ENCODE results near the gene FANCM.
A peak's percentile ranks its signal among the peaks of the same experiment; 100 is the strongest.

- TF ChIP-seq POLR2AphosphoS5 (IDR thresholded peaks at IDR 0.05; ENCODE audit: low read depth, low read length) = peak; percentile 64
- no peak for TF ChIP-seq CTCF (IDR thresholded peaks at IDR 0.05)
- TF ChIP-seq TCF7L2 (IDR thresholded peaks at IDR 0.05; ENCODE audit: low read depth, low read length) = no peak
- TF ChIP-seq SIN3A (IDR thresholded peaks at IDR 0.05; ENCODE audit: borderline replicate concordance, insufficient read depth, low read depth, low read length) = peak; percentile 79; the same call in 1 of the 2 replicates
- TF ChIP-seq, protein P1, sequence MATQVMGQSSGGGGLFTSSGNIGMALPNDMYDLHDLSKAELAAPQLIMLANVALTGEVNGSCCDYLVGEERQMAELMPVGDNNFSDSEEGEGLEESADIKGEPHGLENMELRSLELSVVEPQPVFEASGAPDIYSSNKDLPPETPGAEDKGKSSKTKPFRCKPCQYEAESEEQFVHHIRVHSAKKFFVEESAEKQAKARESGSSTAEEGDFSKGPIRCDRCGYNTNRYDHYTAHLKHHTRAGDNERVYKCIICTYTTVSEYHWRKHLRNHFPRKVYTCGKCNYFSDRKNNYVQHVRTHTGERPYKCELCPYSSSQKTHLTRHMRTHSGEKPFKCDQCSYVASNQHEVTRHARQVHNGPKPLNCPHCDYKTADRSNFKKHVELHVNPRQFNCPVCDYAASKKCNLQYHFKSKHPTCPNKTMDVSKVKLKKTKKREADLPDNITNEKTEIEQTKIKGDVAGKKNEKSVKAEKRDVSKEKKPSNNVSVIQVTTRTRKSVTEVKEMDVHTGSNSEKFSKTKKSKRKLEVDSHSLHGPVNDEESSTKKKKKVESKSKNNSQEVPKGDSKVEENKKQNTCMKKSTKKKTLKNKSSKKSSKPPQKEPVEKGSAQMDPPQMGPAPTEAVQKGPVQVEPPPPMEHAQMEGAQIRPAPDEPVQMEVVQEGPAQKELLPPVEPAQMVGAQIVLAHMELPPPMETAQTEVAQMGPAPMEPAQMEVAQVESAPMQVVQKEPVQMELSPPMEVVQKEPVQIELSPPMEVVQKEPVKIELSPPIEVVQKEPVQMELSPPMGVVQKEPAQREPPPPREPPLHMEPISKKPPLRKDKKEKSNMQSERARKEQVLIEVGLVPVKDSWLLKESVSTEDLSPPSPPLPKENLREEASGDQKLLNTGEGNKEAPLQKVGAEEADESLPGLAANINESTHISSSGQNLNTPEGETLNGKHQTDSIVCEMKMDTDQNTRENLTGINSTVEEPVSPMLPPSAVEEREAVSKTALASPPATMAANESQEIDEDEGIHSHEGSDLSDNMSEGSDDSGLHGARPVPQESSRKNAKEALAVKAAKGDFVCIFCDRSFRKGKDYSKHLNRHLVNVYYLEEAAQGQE (IDR thresholded peaks at IDR 0.05; ENCODE audit: insufficient read depth in 1 of 2, low read depth in 2 of 2, low read length in 1 of 2) = no peak
Measured at GRCh38 chr14:45135659-45136395, at the start of gene FANCM.

All from Panc1 (cell line).